ENCODE data around the gene ASIC5.

The ASIC5 gene

DNA sequence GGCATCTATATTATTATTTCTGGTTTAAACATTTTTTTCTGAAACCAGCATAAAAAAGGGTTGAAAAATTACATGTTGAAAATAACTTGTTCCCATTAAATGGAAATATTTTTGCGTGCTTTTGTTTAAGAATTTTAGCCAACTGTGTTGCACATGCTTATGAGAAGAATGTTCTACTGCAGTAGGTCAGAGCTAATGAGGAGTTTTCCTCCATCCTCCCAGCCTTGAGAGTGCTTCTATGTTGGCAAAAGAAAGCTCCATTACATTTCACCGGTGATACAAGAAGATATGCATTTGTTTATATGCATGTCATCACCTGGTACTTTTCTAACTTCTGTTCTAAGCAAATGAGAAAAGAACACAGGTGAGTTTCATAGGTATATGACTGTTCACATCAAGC, 23.9 kb upstream of the ASIC5 start:
- CTCF ChIA-PET = no interaction called here

DNA sequence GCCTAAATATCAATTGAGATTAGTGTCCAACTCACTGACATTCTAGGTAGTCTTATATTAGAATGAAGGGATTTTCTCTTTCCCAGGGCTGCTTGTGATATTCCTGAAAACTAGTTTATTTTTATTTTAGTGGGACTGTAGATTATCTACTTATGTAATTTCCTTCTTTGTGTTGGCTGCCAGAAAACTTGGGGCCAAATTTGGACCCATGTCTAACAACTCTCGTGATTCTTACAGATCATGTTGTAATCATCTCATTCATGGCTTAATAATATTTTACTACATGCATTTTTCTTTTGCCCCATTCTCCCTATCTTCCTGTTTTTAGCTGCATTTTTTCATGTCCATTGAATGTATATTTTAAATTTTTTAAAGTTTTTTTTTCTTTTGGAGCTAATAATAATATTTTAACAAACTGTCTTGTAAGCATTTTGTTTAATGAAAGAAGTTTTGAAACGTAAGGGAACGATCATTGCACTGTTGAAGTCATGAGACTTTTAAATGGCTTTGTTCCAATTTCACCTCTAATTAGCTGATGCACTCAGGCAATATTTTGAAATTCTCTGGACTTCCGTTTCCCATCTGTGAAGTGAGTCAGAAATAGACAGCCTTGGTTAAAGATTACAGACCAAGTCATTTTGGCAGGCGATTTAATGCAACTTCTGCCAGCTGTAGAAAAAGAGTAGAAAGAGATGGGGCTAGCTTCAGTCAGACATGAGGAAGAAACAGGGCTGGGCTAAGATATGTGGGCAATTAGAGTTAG, 23.1 kb upstream of the ASIC5 start:
- Histone ChIP-seq H3K36me3 (ENCODE audit: control insufficient read depth in 2 of 2, insufficient read depth in 1 of 2, low read length in 2 of 2) (no peaks in the 10 kb centered on the region), H3K4me1 (ENCODE audit: control insufficient read depth, insufficient read depth, low read length) (peaks cover 6% of the 10 kb centered on the region; the same call in 1 of the 2 replicates), H3K27ac (ENCODE audit: extremely low read depth, low read depth, low read length) (no peak overlapping the region), H3K4me3 (ENCODE audit: low read depth, low read length) (no peak overlapping the region), H3K9me3 (ENCODE audit: control insufficient read depth, insufficient read depth, low read depth, low read length) (no peaks in the 10 kb centered on the region)
- POLR2A ChIA-PET = no interaction called here
- CTCF ChIA-PET = no interaction called here
- TF ChIP-seq KLF17 (tag by site-specific recombination; IDR thresholded peaks at IDR 0.05) = no peak
- TF ChIP-seq ZNF175 (tag by site-specific recombination; IDR thresholded peaks at IDR 0.05) = no peak
- no peak for TF ChIP-seq ZNF544 (tag by site-specific recombination; IDR thresholded peaks at IDR 0.05)
- no peak for TF ChIP-seq ZNF473 (tag by site-specific recombination; IDR thresholded peaks at IDR 0.05)

More for the DNA sequence above, 23.9 kb upstream of the ASIC5 start:
- H3K4me3 ChIP-seq (ENCODE audit: low read depth, low read length) = no peak overlapping the region
- H3K36me3 ChIP-seq (ENCODE audit: control insufficient read depth in 2 of 2, insufficient read depth in 1 of 2, low read length in 2 of 2) = no peaks in the 10 kb centered on the region
- peak overlapping the region; percentile 41; the same call in 1 of the 2 replicates for H3K27ac ChIP-seq (ENCODE audit: extremely low read depth, low read depth, low read length)
- peaks cover 6% of the 10 kb centered on the region; the same call in 1 of the 2 replicates for H3K4me1 ChIP-seq (ENCODE audit: control insufficient read depth, insufficient read depth, low read length)
- POLR2A ChIA-PET = no interaction called here
- no peak for TF ChIP-seq REPIN1 (tag by site-specific recombination; IDR thresholded peaks at IDR 0.05; ENCODE audit: low read depth)
- TF ChIP-seq ZSCAN30 (tag by site-specific recombination; IDR thresholded peaks at IDR 0.05) = no peak
- TF ChIP-seq ZNF747 (tag by site-specific recombination; IDR thresholded peaks at IDR 0.05) = no peak
- no peak for TF ChIP-seq BCL11B (tag by site-specific recombination; IDR thresholded peaks at IDR 0.05; ENCODE audit: low read depth)
- no peak for TF ChIP-seq ZXDB (tag by site-specific recombination; IDR thresholded peaks at IDR 0.05)
- no peaks in the 10 kb centered on the region for H3K9me3 ChIP-seq (ENCODE audit: control insufficient read depth, insufficient read depth, low read depth, low read length)

DNA sequence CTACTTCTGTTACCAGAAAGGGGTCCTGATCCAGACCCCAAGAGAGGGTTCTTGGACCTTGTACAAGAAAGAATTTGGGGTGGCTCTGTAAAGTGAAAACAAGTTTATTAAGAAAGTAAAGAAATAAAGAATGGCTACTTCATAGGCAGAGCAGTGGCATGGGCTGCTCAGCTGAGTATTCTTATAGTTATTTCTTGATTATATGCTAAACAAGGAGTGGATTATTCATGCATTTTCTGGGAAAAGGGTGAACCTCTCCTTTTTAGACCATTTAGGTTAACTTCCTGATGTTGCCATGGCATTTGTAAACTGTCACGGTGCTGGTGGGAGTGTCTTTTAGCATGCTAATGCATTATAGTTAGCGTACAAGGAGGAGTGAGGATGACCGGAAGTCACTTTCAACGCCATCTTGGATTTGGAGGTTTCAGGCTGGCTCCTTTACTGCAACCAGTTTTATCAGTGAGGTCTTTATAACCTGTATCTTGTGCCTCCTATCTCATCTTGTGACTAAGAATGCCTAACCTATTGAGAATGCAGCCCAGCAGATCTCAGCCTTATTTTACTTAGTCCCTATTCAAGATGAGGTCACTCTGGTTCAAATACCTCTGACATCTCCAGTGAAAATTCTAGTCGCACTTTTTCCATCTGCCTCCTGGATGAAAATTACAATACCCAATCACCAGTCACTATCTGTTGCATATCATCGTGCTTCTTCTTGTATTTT, 21.9 kb upstream of the ASIC5 start:
- H3K4me3 ChIP-seq (ENCODE audit: low read depth, low read length) = no peak overlapping the region
- POLR2A ChIA-PET = no interaction called here
- peaks cover 6% of the 10 kb centered on the region; the same call in 1 of the 2 replicates for H3K4me1 ChIP-seq (ENCODE audit: control insufficient read depth, insufficient read depth, low read length)
- no peaks in the 10 kb centered on the region for H3K36me3 ChIP-seq (ENCODE audit: control insufficient read depth in 2 of 2, insufficient read depth in 1 of 2, low read length in 2 of 2)
- H3K9me3 ChIP-seq (ENCODE audit: control insufficient read depth, insufficient read depth, low read depth, low read length) = no peaks in the 10 kb centered on the region
- no peak overlapping the region for H3K27ac ChIP-seq (ENCODE audit: extremely low read depth, low read depth, low read length)
- CTCF ChIA-PET = interaction anchor here (0.5 kb wide), 1 partner anchor 56 kb away, joined by 3 read pairs; no protein-coding TSS in a partner anchor
- TF ChIP-seq ZNF214 (tag by site-specific recombination; IDR thresholded peaks at IDR 0.05; ENCODE audit: borderline replicate concordance) = no peak
- TF ChIP-seq ZNF521 (tag by site-specific recombination; IDR thresholded peaks at IDR 0.05) = no peak
- no peak for TF ChIP-seq ZNF664 (tag by site-specific recombination; IDR thresholded peaks at IDR 0.05)
- no peak for TF ChIP-seq ZBTB11 (tag by site-specific recombination; conservative IDR thresholded peaks at IDR 0.05; ENCODE audit: low read depth)
- TF ChIP-seq ZNF114 (tag by site-specific recombination; IDR thresholded peaks at IDR 0.05) = no peak
- TF ChIP-seq ZNF121 (tag by site-specific recombination; IDR thresholded peaks at IDR 0.05) = no peak
- no peak for TF ChIP-seq ZNF157 (tag by site-specific recombination; IDR thresholded peaks at IDR 0.05)

All from HEK293 (cell line).